KOPT-K1 (cell line): ENCODE results near the gene BBX.

Experiments used
- H3K27ac ChIP-seq: fragments of 200-600 bp; sonication (generic); 2 replicates; pipeline ENCODE4 v1.5.1; 2016; ENCODE audit warnings: antibody characterized with exemption, mild to moderate bottlenecking, low read depth, low read length; ENCODE audit not compliant: poor library complexity, severe bottlenecking
- H3K36me3 ChIP-seq: fragments of 200-600 bp; sonication (generic); 2 replicates; pipeline ENCODE4 v1.5.1; 2017; ENCODE audit warnings: antibody characterized with exemption, mild to moderate bottlenecking, low read length, moderate library complexity; ENCODE audit not compliant: insufficient read depth
- H3K9me3 ChIP-seq: fragments of 200-600 bp; sonication (generic); 2 replicates; pipeline ENCODE4 v1.5.1; 2017; ENCODE audit warnings: antibody characterized with exemption, low read length, mild to moderate bottlenecking; ENCODE audit not compliant: insufficient read depth, poor library complexity, severe bottlenecking

The BBX gene

DNA sequence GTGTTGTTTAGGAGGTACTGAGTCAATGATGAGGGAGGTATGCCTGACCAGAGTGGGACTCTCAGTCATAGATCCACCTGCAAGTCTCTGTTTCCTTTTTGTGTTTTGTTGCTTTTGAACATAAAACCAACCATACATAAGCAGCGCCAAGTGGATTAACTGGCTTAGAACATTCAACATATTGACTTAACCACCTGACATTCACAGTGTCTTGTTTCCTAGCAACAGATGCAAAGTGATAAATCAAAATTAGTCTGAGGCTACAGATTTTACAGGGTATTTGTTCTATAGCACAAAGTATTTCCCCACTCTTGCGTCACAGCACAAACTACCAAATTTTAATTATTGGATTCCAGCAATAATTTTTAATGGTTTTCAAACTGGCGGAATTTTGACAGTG lies 283.8 kb downstream of the BBX start:
- Histone ChIP-seq H3K27ac (no peak overlapping the region), H3K36me3 (peaks cover 62% of the 10 kb centered on the region), H3K9me3 (no peaks in the 10 kb centered on the region)

DNA sequence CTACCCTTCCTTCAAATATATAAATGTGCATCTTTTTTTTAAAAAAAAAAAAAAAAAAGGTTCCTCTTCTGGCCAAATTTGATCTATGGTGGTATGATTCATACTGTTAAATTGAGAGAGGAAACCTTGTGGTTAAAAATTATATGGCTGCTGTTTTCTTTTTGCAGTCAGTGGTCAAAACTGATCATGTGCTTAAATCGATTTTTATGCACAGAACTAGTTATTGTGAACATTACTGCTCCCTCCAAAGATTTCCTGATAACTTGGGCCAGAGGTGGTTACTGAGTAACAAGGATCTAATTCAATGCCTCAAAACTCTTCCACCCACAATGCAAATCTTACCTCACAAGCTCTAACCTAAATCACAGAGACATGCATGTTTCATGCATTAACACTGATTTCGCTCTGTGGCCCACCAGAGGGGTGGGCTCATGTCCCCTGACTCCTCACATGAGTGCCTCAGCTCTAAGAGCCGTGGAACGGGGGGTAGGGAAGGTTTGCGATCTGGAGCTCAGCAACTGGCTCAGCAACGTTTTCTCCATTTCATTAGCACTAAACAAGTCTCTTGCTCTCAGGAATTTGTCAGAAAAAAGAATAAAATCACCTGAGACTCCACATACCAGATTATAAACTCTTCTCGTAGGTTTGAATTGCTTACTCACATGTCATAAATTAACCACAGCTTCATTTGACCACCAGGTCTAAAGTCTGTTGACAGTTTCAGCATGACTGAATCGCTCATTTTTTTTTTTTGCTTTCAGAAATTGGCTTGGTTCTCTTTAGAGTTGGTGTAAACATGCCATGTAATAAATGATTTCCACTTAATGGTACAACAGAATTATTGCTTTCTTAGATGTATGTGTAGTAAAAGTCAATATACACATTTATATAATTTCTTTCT lies 287.7 kb downstream of the BBX start:
- H3K36me3 ChIP-seq, result peaks cover 26% of the 10 kb centered on the region
- no peak overlapping the region for H3K27ac ChIP-seq
- no peaks in the 10 kb centered on the region for H3K9me3 ChIP-seq

DNA sequence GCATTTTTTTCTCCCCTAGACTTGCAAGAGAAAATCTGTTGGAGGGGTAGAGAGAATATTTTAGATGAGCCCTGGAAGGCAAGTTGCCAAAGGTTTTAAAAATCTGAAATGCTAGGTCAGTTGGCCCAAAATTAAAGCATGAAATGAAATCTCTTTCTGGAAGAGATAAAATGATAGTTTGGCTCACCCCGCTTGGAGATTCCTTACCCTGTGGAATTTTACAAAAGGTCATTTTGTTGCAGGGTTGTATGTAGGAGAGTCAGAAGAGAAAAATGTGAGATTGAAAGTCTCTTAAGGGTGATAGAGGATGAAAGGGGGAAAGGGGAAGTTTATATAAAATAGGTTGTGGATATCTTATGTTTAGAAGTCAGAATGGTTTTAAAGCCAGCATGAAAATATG lies 290.3 kb downstream of the BBX start:
- no peak overlapping the region for H3K27ac ChIP-seq
- H3K36me3 ChIP-seq, result 0 out of 2 replicates have a peak, but pooled peaks cover 8% of the 10 kb centered on the region
- no peaks in the 10 kb centered on the region for H3K9me3 ChIP-seq

DNA sequence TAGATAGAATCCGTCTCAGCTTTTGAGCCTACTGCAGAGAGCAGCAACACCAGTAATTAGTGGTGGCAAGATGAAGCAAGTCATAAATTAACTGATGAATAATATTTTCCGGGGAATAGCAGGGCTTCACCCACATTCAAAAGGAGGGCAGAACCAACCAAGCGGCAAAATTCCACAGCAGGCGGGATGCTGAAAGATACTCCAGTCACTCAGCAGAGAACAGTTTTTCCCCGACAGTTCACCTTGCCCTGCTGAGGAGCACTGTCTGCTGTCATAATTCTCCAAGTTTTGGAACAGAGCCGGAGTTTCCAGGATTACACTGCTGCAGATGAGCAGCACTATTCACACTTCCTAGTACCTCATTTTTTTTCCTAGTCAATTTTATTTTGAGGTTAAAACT lies 293.3 kb downstream of the BBX start:
- Histone ChIP-seq H3K36me3 (no peaks in the 10 kb centered on the region), H3K9me3 (no peaks in the 10 kb centered on the region), H3K27ac (no peak overlapping the region)

DNA sequence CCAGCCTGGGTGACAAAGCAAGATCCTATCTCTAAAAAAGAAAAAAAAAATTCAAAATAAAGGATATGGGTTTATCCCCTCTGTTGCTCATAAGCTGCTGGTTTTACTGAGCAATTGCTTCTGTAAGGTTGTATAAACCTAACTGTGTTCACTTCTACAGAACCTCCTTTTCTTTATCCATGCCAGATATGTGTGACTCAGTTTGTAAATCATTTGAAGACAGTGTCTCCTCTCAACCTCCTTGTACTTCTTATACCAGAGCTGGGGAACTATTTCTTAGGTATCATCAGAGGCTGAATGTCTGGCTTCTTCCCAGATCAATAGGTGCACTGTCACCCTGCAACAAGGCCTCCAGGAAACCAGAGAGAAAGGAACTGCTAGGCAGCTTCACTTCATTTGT lies 294.3 kb downstream of the BBX start:
- H3K9me3 ChIP-seq, result no peaks in the 10 kb centered on the region
- H3K27ac ChIP-seq, result no peak overlapping the region
- no peaks in the 10 kb centered on the region for H3K36me3 ChIP-seq

DNA sequence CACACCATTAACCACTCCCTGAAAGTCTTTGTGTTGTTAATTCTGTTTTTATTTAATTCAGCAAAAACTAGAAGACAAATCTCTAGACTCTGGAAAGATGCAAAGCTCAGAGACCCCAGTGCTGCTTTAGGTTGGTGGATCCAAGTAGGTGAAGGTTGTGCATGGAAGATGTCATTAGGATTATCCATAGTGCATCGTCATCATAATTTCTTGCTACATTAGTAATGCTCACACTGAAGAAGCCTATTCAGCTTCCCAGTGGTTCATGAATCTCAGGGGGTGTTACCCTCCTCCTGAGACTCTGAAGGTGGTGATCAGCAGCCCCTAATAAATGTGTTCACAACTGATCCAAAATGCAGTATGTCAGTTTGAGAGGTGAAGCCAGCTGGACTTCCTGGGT lies 295.3 kb downstream of the BBX start:
- no peaks in the 10 kb centered on the region for H3K36me3 ChIP-seq
- H3K9me3 ChIP-seq, result no peaks in the 10 kb centered on the region
- H3K27ac ChIP-seq, result no peak overlapping the region

DNA sequence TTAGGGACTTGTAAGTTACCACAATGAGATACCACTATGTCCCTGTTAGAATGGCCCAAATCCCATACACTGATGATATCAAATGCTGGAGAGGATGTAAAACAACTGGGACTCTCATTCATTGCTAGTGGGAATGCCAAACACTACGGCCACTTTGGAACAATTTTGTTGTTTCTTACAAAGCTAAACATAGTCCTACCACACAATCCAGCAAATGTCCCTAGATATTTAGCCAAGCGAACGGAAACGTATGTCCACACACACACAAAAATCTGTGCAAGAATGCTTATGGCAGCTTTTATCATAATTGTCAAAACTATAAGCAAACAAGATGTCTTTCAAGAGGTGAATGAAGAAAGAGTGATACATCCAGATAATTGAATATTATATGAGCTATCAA lies 296.9 kb downstream of the BBX start:
- no peaks in the 10 kb centered on the region for H3K9me3 ChIP-seq
- no peak overlapping the region for H3K27ac ChIP-seq
- H3K36me3 ChIP-seq, result no peaks in the 10 kb centered on the region

DNA sequence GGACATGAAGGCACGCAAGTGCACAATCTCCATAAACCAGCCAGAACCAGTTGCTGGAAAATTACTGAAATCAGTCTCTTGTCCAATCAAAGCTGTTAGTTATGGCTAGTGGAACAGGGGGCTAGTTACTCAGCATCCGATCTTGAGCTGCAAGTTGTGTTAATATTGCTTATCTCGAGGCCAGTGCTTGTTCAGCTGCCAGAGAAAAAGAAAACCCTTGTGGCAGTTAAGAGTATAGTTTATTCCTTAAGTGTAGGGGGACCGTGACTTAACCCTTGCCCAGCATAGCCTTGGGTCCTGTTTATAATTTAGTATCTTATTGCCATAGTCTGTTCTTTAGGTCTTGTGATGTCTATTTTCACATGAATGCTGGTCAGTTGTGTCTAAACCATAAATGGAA lies 299.5 kb downstream of the BBX start:
- no peak overlapping the region for H3K27ac ChIP-seq
- no peaks in the 10 kb centered on the region for H3K9me3 ChIP-seq

DNA sequence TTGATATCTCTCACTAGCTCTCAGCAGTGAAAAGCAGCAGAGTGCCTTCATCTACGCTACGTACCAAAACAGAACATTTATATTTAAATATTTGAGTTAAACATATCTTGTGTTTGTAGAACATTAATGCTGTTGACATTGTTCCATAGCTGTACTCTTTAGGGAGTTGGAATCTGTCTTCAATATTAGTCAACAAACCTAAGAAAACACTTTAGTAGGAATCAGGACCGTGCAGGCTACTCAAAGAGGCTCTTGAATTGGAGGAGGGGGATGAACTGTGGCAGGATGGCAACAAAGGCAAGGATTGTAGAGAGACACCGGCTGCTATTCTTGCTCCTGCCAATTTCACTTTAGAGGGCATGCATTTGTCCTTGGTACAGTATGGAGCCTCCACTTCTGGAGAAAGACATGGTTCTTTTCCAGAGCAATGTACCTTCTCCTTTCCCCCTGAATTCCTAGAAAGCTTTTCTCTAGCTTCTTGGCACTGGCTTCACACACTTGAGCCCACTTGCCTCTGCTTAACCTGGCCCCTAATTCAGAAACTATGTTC lies 302.1 kb downstream of the BBX start:
- H3K9me3 ChIP-seq, result no peaks in the 10 kb centered on the region
- H3K27ac ChIP-seq, result no peak overlapping the region
- H3K36me3 ChIP-seq, result no peaks in the 10 kb centered on the region

More for the DNA sequence above, 299.5 kb downstream of the BBX start:
- H3K36me3 ChIP-seq, result no peaks in the 10 kb centered on the region

DNA sequence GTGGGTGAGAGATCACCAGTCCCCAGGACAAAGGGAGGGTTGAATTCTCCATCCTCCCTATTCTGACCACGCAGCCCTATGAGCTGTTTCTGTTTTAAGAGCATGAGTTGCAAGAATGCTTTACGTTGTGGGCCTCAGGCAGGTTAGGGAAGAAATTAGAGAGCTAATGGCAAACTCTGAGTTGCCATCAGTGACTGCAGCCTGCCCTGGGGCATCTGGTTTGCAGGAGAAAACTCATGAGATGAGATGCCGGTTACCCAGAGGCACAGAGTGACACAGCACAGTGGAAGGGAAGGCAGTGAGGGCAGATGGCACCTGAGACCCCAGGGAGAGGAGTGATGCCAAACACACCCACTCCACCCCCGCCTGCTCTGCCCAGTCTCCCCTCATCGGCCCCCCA lies 302.8 kb downstream of the BBX start:
- no peaks in the 10 kb centered on the region for H3K9me3 ChIP-seq

DNA sequence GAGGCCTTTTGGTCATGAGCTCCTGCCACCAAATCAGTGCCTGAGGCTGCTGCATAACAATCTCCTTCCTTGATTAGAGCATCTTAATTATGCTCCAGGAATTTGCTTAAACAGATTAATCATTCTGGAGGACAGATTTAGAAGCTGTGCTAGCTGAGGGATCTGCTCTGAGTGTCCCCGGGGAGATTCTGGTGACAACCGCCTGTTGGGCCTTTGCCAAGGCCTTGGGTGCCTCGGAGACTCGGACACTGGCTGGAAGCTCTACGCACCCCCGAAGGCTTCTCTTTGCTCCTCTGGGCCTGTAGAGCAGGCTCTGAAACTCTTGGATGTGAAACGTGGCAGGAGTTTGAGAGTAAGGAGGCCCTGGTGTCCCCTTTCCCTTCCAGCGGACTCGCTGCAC lies 304.0 kb downstream of the BBX start:
- Histone ChIP-seq H3K36me3 (no peaks in the 10 kb centered on the region), H3K9me3 (no peaks in the 10 kb centered on the region), H3K27ac (no peak overlapping the region)

More for the DNA sequence above, 302.8 kb downstream of the BBX start:
- Histone ChIP-seq H3K36me3 (no peaks in the 10 kb centered on the region), H3K27ac (no peak overlapping the region)

DNA sequence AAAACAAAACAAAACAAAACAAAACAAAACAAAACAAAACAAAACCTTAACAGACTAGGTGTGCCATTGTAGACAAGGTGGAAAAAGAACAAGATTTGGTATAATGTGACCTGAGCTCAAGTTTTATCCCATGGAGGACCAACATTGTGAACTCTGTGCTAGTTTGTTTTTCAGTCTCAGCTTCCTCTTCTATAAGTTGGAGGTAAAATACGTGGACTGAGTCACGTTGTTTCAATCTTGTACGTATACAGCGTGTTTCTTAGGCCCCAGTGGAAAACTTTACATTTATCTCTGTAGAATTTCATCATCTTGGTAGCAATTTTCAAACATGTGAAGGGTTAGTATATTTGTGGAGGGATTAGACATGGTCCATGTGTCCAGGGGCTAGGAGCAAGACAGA lies 306.4 kb downstream of the BBX start:
- no peaks in the 10 kb centered on the region for H3K36me3 ChIP-seq
- no peak overlapping the region for H3K27ac ChIP-seq
- H3K9me3 ChIP-seq, result no peaks in the 10 kb centered on the region

DNA sequence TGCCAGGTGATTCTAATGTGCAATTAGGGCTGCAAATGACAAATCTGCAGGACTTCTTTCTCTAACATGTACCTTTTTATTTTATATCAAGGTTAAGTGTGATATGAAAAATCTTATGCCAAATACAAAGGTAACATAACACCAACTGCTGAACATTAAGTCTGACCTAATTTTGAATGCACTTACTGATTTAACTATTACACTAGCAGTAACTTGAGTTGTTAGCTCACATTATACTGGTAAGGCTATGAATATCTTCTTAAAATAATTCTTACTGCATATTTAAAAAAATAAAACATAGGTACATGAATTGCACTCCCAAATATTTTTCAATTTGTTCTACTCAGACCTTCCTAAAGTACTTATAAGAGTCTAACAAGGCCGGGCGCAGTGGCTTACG lies 308.8 kb downstream of the BBX start:
- H3K27ac ChIP-seq, result no peak overlapping the region

DNA sequence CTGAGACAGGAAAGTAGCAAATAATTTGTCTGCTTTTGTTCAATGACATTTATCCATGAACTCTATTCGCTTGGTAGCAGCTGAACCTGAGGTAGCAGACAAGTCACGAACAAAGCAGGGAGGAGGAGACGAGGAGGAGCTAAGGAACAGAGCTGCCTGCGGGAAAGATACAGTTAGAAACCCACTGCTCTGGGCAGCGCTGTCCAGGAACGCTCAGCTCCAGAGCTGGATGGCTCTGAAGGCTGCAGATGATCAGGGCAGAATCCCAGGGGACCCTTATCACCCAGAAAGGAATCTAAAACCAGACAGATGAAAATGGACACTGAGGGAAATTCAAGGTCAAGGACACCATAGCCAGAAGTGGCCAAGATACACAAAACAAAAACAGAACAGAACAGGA lies 310.3 kb downstream of the BBX start:
- no peaks in the 10 kb centered on the region for H3K9me3 ChIP-seq
- no peaks in the 10 kb centered on the region for H3K36me3 ChIP-seq
- no peak overlapping the region for H3K27ac ChIP-seq

More for the DNA sequence above, 308.8 kb downstream of the BBX start:
- H3K36me3 ChIP-seq, result no peaks in the 10 kb centered on the region
- no peaks in the 10 kb centered on the region for H3K9me3 ChIP-seq

DNA sequence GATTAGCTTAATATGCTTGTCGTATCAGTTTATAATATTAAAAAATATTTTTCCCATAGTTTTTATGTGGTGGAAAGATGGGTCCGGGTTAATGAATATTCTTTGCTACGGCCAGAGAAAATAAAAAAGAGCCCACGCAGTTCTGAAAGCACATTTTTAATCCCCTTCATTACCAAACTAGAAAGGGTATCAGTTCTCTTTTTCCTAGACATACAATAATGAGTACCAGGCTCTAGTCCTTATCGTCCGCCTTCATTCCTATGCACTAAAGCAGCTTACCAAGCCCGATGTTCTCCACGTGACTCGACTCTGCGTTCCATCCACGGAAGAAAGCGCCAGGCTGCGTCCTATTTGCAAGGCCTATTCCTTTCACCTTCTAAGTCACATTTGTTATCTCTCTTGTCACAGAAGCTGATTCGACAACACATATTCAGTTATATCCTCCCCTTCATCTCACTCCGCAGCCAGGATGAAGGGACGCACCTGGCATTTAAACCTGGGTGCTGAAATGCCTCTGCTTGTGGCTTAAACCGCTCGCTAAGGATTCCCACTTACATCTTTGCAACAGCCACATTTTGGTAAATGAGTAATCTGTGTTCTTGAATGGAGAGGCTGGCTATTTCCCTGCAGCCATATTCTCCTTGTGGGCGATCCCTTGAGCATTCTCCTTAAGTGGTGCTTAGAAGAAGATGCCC lies 311.1 kb downstream of the BBX start:
- Histone ChIP-seq H3K36me3 (no peaks in the 10 kb centered on the region), H3K27ac (no peak overlapping the region)

More for the DNA sequence above, 311.1 kb downstream of the BBX start:
- H3K9me3 ChIP-seq, result no peaks in the 10 kb centered on the region
